IPS DF 6.9 (cell line): ENCODE measurements around the gene CDH5.

Experiments used
- DNase-seq: peaks from one replicate; pipeline ENCODE4 v3.0.0-alpha.2; 2013; ENCODE audit warnings: low read depth, low spot score
- H3K27ac ChIP-seq: one replicate; pipeline ENCODE4 v1.5.1; 2013; ENCODE audit warnings: low read length, control low read depth
- H3K27me3 ChIP-seq: 2 replicates; pipeline ENCODE4 v1.6.1; 2013; ENCODE audit warnings: mild to moderate bottlenecking, low read length; ENCODE audit not compliant: control insufficient read depth, insufficient read depth
- H3K36me3 ChIP-seq: 2 replicates; pipeline ENCODE4 v1.6.1; 2013; ENCODE audit warnings: low read length; ENCODE audit not compliant: control insufficient read depth, insufficient read depth
- H3K4me1 ChIP-seq: 2 replicates; pipeline ENCODE4 v1.6.1; 2013; ENCODE audit warnings: low read length; ENCODE audit not compliant: control insufficient read depth, insufficient read depth
- H3K4me3 ChIP-seq: 2 replicates; pipeline ENCODE4 v1.5.1; 2013; ENCODE audit warnings: mild to moderate bottlenecking, low read length
- H3K9me3 ChIP-seq: 2 replicates; pipeline ENCODE4 v1.6.1; 2013; ENCODE audit warnings: low read length, inconsistent platforms; ENCODE audit not compliant: control insufficient read depth, insufficient read depth
- WGBS: extraction: QIAGEN DNeasy Blood & Tissue Kit; methylation state at CpG from one replicate; pipeline ENCODE4 v1.1.7; 2013; ENCODE audit warnings: mixed read lengths, missing lambda C conversion rate; ENCODE audit not compliant: insufficient read length, insufficient coverage; 5-methylcytosine and 5-hydroxymethylcytosine counted together

The CDH5 gene

GRCh38 chr16:66419527-66419926 lies 53.0 kb downstream of the CDH5 start:
- Histone ChIP-seq H3K36me3 (no peaks in the 10 kb centered on the region), H3K4me1 (no peaks in the 10 kb centered on the region), H3K27ac (no peak overlapping the region), H3K4me3 (no peak overlapping the region), H3K27me3 (no peaks in the 10 kb centered on the region; the same call in 1 of the 2 replicates), H3K9me3 (no peaks in the 10 kb centered on the region)
- no CpG with 5 or more reads among the region's 3 CpGs for WGBS
- DNase-seq = no peak

- H3K4me1 ChIP-seq = no peaks in the 10 kb centered on the region
- H3K4me3 ChIP-seq = no peak overlapping the region
- no peaks in the 10 kb centered on the region for H3K36me3 ChIP-seq
- no CpG with 5 or more reads among the region's 1 CpG for WGBS
- H3K9me3 ChIP-seq = no peaks in the 10 kb centered on the region
- peaks cover 6% of the 10 kb centered on the region; the same call in 1 of the 2 replicates for H3K27me3 ChIP-seq
- H3K27ac ChIP-seq = no peak overlapping the region
- DNase-seq = no peak
Observed at GRCh38 chr16:66420396-66420795, 53.9 kb downstream of the CDH5 start.

- Histone ChIP-seq H3K4me3 (no peak overlapping the region), H3K4me1 (peaks cover 5% of the 10 kb centered on the region), H3K27me3 (peaks cover 19% of the 10 kb centered on the region), H3K27ac (no peak overlapping the region), H3K36me3 (peaks cover 2% of the 10 kb centered on the region; the same call in 1 of the 2 replicates), H3K9me3 (no peaks in the 10 kb centered on the region)
- DNase-seq = no peak
- no CpG with 5 or more reads among the region's 6 CpGs for WGBS
Observed at GRCh38 chr16:66421891-66422290, 55.4 kb downstream of the CDH5 start.

GRCh38 chr16:66422366-66422765 lies 55.9 kb downstream of the CDH5 start:
- no peak for DNase-seq
- Histone ChIP-seq H3K27ac (no peak overlapping the region), H3K4me3 (no peak overlapping the region), H3K9me3 (no peaks in the 10 kb centered on the region), H3K36me3 (peaks cover 2% of the 10 kb centered on the region; the same call in 1 of the 2 replicates), H3K4me1 (peaks cover 5% of the 10 kb centered on the region), H3K27me3 (peaks cover 19% of the 10 kb centered on the region)
- no CpG with 5 or more reads among the region's 2 CpGs for WGBS

- Histone ChIP-seq H3K9me3 (no peaks in the 10 kb centered on the region), H3K36me3 (peaks cover 2% of the 10 kb centered on the region; the same call in 1 of the 2 replicates), H3K27ac (no peak overlapping the region), H3K27me3 (peaks cover 27% of the 10 kb centered on the region), H3K4me1 (peaks cover 5% of the 10 kb centered on the region), H3K4me3 (no peak overlapping the region)
- no peak for DNase-seq
- WGBS = no CpG with 5 or more reads among the region's 1 CpG
Observed at GRCh38 chr16:66423177-66423576, 56.7 kb downstream of the CDH5 start.

- DNase-seq = no peak
- Histone ChIP-seq H3K4me1 (peaks cover 6% of the 10 kb centered on the region), H3K9me3 (no peaks in the 10 kb centered on the region), H3K27ac (no peak overlapping the region), H3K36me3 (peaks cover 2% of the 10 kb centered on the region; the same call in 1 of the 2 replicates), H3K27me3 (peaks cover 46% of the 10 kb centered on the region), H3K4me3 (no peak overlapping the region)
- no CpG with 5 or more reads among the region's 8 CpGs for WGBS
Observed at GRCh38 chr16:66425651-66426050, 59.2 kb downstream of the CDH5 start.

- peaks cover 2% of the 10 kb centered on the region; the same call in 1 of the 2 replicates for H3K36me3 ChIP-seq
- no peaks in the 10 kb centered on the region for H3K9me3 ChIP-seq
- H3K27me3 ChIP-seq = peaks cover 46% of the 10 kb centered on the region
- H3K4me3 ChIP-seq = peak overlapping the region; percentile 62
- no peak overlapping the region for H3K27ac ChIP-seq
- no peak for DNase-seq
- peaks cover 6% of the 10 kb centered on the region for H3K4me1 ChIP-seq
- no CpG with 5 or more reads among the region's 56 CpGs for WGBS
Observed at GRCh38 chr16:66426112-66427035, 59.9 kb downstream of the CDH5 start.

GRCh38 chr16:66427036-66427860 lies 60.8 kb downstream of the CDH5 start, which contains the start of gene BEAN1:
Gene BEAN1, plus strand, starts transcription at chr16:66427295. Its CDS starts 10,382 bp downstream, at chr16:66437677.
- H3K27me3 ChIP-seq = peaks cover 46% of the 10 kb centered on the region
- peak within 1 kb of the TSS; percentile 62 for H3K4me3 ChIP-seq
- peaks cover 2% of the 10 kb centered on the region; the same call in 1 of the 2 replicates for H3K36me3 ChIP-seq
- H3K9me3 ChIP-seq = no peaks in the 10 kb centered on the region
- H3K27ac ChIP-seq = no peak within 1 kb of the TSS
- H3K4me1 ChIP-seq = peaks cover 6% of the 10 kb centered on the region
- no peak for DNase-seq
- no CpG with 5 or more reads among the region's 118 CpGs for WGBS

- DNase-seq = no peak
- peaks cover 2% of the 10 kb centered on the region; the same call in 1 of the 2 replicates for H3K36me3 ChIP-seq
- WGBS = no CpG with 5 or more reads among the region's 40 CpGs
- H3K4me3 ChIP-seq = peak overlapping the region; percentile 62; the same call in 1 of the 2 replicates
- H3K9me3 ChIP-seq = no peaks in the 10 kb centered on the region
- H3K27me3 ChIP-seq = peaks cover 46% of the 10 kb centered on the region
- no peak overlapping the region for H3K27ac ChIP-seq
- peaks cover 6% of the 10 kb centered on the region for H3K4me1 ChIP-seq
Observed at GRCh38 chr16:66427871-66428681, 61.6 kb downstream of the CDH5 start.
